HG03196 (cell line): Measurements from ENCODE around the gene RAB3IL1.

ENCODE experiments used
- ATAC-seq: cut with Tn5 transposase; IDR thresholded peaks from one replicate; pipeline ENCODE4 v1.9.1; 2021; ENCODE audit not compliant: unreplicated experiment

RAB3IL1 gene

GRCh38 chr11:61869429-61869707 lies 48.0 kb downstream of the RAB3IL1 start:
- ATAC-seq, result no peak

GRCh38 chr11:61868571-61869428 lies 48.6 kb downstream of the RAB3IL1 start:
- ATAC-seq, result no peak

GRCh38 chr11:61866958-61867343 lies 50.4 kb downstream of the RAB3IL1 start:
- no peak for ATAC-seq

- ATAC-seq, result no peak
Observed at GRCh38 chr11:61866231-61866957, 51.0 kb downstream of the RAB3IL1 start.

- no peak for ATAC-seq
Observed at GRCh38 chr11:61864814-61865775, 52.3 kb downstream of the RAB3IL1 start.

GRCh38 chr11:61863548-61864081 lies 53.8 kb downstream of the RAB3IL1 start:
- no peak for ATAC-seq

- ATAC-seq, result no peak
Observed at GRCh38 chr11:61862714-61863547, 54.4 kb downstream of the RAB3IL1 start.

GRCh38 chr11:61861634-61862033 lies 55.7 kb downstream of the RAB3IL1 start:
- no peak for ATAC-seq

- no peak for ATAC-seq
Observed at GRCh38 chr11:61860054-61860903, 57.1 kb downstream of the RAB3IL1 start.

- ATAC-seq, result no peak
Observed at GRCh38 chr11:61855939-61856680, 61.3 kb downstream of the RAB3IL1 start.

- no peak for ATAC-seq
Observed at GRCh38 chr11:61854966-61855714, 62.2 kb downstream of the RAB3IL1 start.

- no peak for ATAC-seq
Observed at GRCh38 chr11:61854206-61854895, 63.0 kb downstream of the RAB3IL1 start.

- no peak for ATAC-seq
Observed at GRCh38 chr11:61853698-61854169, 63.6 kb downstream of the RAB3IL1 start.

- no peak for ATAC-seq
Observed at GRCh38 chr11:61851900-61852295, 65.5 kb downstream of the RAB3IL1 start.

GRCh38 chr11:61851113-61851899 lies 66.1 kb downstream of the RAB3IL1 start:
- no peak for ATAC-seq

- no peak for ATAC-seq
Observed at GRCh38 chr11:61850687-61851086, 66.7 kb downstream of the RAB3IL1 start.
